ENCODE results near the gene MPRIP.

The MPRIP gene

DNA sequence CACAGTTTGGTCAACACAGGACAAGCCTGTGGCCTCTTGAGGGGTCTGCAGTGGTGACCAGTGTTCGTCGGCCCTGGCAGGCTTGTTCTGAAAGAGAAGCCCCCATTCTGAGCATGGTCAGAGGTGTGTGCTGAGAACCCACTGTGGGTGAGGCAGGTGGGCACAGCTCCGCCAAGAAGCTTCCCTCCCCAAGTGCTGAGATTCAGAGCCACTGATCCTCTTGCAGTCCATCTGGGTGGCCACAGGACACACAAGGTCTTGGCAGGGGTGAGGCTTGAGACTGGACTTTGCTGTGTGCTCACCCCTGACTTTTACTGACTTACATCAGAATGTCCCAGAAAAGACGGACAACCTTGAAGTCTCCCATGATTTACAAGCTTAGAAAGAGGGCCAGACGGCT lies 18.7 kb downstream of the MPRIP start:
- DNase-seq (ENCODE audit: low spot score): no peak
- ChIA-PET POLR2A (ENCODE audit: low non-redundant PET) (no interaction called here), CTCF (no interaction called here)
- H3K27ac ChIP-seq: peak overlapping the region; percentile 74
- TF ChIP-seq, protein P1, sequence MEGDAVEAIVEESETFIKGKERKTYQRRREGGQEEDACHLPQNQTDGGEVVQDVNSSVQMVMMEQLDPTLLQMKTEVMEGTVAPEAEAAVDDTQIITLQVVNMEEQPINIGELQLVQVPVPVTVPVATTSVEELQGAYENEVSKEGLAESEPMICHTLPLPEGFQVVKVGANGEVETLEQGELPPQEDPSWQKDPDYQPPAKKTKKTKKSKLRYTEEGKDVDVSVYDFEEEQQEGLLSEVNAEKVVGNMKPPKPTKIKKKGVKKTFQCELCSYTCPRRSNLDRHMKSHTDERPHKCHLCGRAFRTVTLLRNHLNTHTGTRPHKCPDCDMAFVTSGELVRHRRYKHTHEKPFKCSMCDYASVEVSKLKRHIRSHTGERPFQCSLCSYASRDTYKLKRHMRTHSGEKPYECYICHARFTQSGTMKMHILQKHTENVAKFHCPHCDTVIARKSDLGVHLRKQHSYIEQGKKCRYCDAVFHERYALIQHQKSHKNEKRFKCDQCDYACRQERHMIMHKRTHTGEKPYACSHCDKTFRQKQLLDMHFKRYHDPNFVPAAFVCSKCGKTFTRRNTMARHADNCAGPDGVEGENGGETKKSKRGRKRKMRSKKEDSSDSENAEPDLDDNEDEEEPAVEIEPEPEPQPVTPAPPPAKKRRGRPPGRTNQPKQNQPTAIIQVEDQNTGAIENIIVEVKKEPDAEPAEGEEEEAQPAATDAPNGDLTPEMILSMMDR (conservative IDR thresholded peaks at IDR 0.05; ENCODE audit: low read depth): no peak

DNA sequence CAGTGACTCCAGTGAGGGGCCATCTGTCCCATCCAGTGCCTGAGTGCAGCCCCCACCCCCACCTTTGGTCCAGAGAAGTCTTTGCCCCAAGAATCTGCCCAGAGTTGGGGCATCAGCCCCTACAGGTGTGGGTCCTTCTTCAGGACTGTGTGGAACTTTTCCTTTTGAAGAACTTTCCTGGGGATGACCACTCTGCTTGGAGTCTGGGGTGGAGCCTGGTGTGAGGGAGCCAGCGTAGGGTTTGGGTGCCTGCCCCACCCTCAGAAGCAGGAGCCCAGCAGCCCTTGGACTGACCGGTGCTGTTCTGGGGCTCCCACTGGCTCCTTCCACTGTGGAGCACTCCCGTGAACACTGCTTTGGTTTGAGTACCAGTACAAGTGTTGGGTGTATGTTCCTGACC lies 19.3 kb downstream of the MPRIP start:
- ChIA-PET CTCF (no interaction called here), POLR2A (ENCODE audit: low non-redundant PET) (no interaction called here)
- no peak for DNase-seq (ENCODE audit: low spot score)
- H3K27ac ChIP-seq: peak overlapping the region; percentile 74
- TF ChIP-seq, protein P1 (conservative IDR thresholded peaks at IDR 0.05; ENCODE audit: low read depth): no peak

DNA sequence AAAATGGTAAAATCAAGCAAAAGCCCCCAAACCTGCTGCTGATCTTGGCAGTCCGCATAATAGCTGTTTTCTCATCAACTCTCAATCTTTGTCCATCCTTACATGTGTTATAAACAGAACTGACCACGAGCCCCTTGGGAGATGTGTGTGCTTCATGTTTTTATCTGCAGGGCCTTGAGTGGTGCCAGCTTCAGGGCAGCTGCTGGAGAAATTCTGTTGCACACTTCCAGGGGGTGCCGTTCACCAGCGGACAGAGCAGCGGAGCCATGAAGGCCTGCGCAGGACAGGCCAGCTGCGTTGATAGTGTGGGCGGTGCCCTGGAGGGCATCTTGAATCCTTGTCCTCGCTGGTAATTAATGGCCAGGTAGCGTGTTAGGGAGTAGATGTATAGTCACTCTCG lies 20.1 kb downstream of the MPRIP start:
- peak overlapping the region; percentile 74 for H3K27ac ChIP-seq
- POLR2A ChIA-PET (ENCODE audit: low non-redundant PET): interaction anchor here (0.9 kb wide), 1 partner anchor 47 kb away, joined by 4 read pairs; no protein-coding TSS in a partner anchor
- DNase-seq (ENCODE audit: low spot score): no peak
- CTCF ChIA-PET: interaction anchor here (0.6 to 0.8 kb wide), 3 partner anchors 51 to 464 kb away, joined by 3 to 4 read pairs (median 3); no protein-coding TSS in a partner anchor
- TF ChIP-seq, protein P1 (conservative IDR thresholded peaks at IDR 0.05; ENCODE audit: low read depth): no peak

DNA sequence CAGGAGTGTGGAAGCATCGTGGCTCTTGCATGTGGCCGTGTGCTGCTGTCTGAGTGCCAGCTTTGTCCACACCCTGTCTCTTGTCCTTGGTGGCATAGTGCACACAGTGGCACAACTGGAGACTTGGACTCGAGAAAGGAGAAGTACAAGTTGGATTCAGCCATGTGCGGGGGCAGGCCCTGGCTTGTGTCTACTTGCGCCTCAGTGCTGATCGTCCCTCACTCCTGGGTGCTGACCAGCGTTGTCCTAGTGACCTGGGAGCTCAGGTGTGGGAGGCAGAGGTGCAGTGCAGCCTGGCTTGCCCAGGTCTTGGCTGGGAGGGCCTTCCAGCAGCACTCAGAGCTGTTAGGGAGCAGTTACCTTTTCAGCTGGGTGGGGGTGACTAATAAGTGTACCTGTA lies 20.6 kb downstream of the MPRIP start:
- POLR2A ChIA-PET (ENCODE audit: low non-redundant PET): interaction anchor here (0.9 kb wide), 1 partner anchor 48 kb away, joined by 4 read pairs; no protein-coding TSS in a partner anchor
- TF ChIP-seq, protein P1 (conservative IDR thresholded peaks at IDR 0.05; ENCODE audit: low read depth): no peak
- CTCF ChIA-PET: interaction anchor here (0.8 kb wide), 1 partner anchor 79 kb away, joined by 4 read pairs; no protein-coding TSS in a partner anchor
- no peak for DNase-seq (ENCODE audit: low spot score)
- peak overlapping the region; percentile 74 for H3K27ac ChIP-seq

DNA sequence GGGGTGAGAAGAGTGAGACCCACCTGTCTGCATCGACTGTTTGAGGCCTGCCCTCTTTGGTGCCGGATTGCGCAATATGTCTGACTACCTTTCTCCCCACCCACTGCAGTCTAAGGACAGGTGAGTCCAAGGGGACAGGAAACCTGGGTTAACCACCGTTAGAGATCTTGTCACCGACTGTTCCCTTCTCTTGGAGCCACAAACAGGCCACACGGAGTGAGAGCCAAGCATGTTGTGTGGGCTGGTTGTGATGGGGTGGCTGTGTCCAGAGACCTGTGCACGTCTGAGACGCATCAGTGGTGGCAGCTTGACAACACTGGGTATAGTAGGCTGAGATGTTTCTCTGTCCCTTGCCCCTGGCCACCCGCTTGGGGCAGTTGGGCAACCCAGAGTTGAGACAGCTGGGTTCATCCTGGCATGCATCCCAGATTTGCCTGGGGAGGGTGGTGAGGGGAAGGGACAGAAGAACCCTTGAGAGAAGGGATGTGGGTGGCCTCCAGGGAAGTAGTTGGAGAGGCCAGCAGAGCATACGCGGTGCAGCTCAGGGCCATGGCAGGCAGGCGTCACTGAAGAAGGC lies 21.4 kb downstream of the MPRIP start:
- POLR2A ChIA-PET (ENCODE audit: low non-redundant PET): interaction anchor here (0.9 kb wide), 1 partner anchor 49 kb away, joined by 4 read pairs; no protein-coding TSS in a partner anchor
- TF ChIP-seq, protein P1 (conservative IDR thresholded peaks at IDR 0.05; ENCODE audit: low read depth): no peak
- CTCF ChIA-PET: no interaction called here
- no peak for DNase-seq (ENCODE audit: low spot score)
- peak overlapping the region; percentile 74 for H3K27ac ChIP-seq

DNA sequence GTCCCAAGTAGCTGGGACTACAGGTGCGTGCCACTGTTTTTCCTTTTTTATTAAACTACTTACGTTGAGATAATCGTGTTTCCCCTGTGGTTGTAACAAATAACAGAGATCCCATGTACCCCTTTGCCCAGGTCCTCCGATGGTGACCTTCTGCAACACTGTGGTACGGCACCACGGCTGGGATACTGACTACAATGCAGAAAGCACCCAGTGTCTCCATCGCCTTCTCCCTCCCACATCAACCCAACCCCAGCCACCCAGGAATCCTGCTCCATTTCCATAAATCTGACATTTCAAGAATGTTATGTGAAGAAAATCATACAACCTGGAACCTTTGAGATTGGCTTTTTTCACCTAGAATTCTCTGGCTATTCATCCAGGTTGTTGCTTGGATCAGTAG lies 22.1 kb downstream of the MPRIP start:
- DNase-seq (ENCODE audit: low spot score): no peak
- TF ChIP-seq, protein P1 (conservative IDR thresholded peaks at IDR 0.05; ENCODE audit: low read depth): no peak
- ChIA-PET POLR2A (ENCODE audit: low non-redundant PET) (no interaction called here), CTCF (no interaction called here)
- peak overlapping the region; percentile 74 for H3K27ac ChIP-seq
